Measurements from ENCODE around the gene FGFBP1.

The FGFBP1 gene

GRCh38 chr4:15968551-15969300 is 30.2 kb upstream of the FGFBP1 start:
- H3K27me3 ChIP-seq (ENCODE audit: insufficient read depth, low read length), result no peaks in the 10 kb centered on the region
- H3K9me2 ChIP-seq (ENCODE audit: low read depth, low read length), result no peaks in the 10 kb centered on the region
- H3K4me3 ChIP-seq (ENCODE audit: low read depth, low read length, poor library complexity, severe bottlenecking), result no peak overlapping the region
- no peaks in the 10 kb centered on the region for H3K4me1 ChIP-seq (ENCODE audit: insufficient read depth, low read length, severe bottlenecking)
- no peak for TF ChIP-seq CTCF (IDR thresholded peaks at IDR 0.05; ENCODE audit: low read length)
- H4K20me1 ChIP-seq (ENCODE audit: insufficient read depth, low read length), result no peaks in the 10 kb centered on the region
- H3K79me2 ChIP-seq (ENCODE audit: insufficient read depth, low read length), result no peaks in the 10 kb centered on the region
- no peaks in the 10 kb centered on the region for H3F3A ChIP-seq (ENCODE audit: insufficient read depth, low read length)
- H3K9me3 ChIP-seq (ENCODE audit: low read length), result no peaks in the 10 kb centered on the region
- H2AFZ ChIP-seq (ENCODE audit: low read length), result no peak overlapping the region
- no peak overlapping the region for H3K4me2 ChIP-seq (ENCODE audit: low read length)
- H3K27ac ChIP-seq (ENCODE audit: low read depth, low read length, poor library complexity, severe bottlenecking), result no peak overlapping the region
- H3K36me3 ChIP-seq (ENCODE audit: insufficient read depth, low read length), result no peaks in the 10 kb centered on the region
- no peak overlapping the region for H3K9ac ChIP-seq (ENCODE audit: low read length)

- Histone ChIP-seq H3K4me3 (ENCODE audit: low read depth, low read length, poor library complexity, severe bottlenecking) (no peak overlapping the region), H3K79me2 (ENCODE audit: insufficient read depth, low read length) (no peaks in the 10 kb centered on the region), H3K9ac (ENCODE audit: low read length) (no peak overlapping the region), H3K4me2 (ENCODE audit: low read length) (no peak overlapping the region), H3K4me1 (ENCODE audit: insufficient read depth, low read length, severe bottlenecking) (no peaks in the 10 kb centered on the region), H4K20me1 (ENCODE audit: insufficient read depth, low read length) (no peaks in the 10 kb centered on the region), H3K9me3 (ENCODE audit: low read length) (no peaks in the 10 kb centered on the region), H3K27ac (ENCODE audit: low read depth, low read length, poor library complexity, severe bottlenecking) (no peak overlapping the region), H2AFZ (ENCODE audit: low read length) (no peak overlapping the region), H3K9me2 (ENCODE audit: low read depth, low read length) (no peaks in the 10 kb centered on the region), H3F3A (ENCODE audit: insufficient read depth, low read length) (no peaks in the 10 kb centered on the region), H3K27me3 (ENCODE audit: insufficient read depth, low read length) (no peaks in the 10 kb centered on the region), H3K36me3 (ENCODE audit: insufficient read depth, low read length) (no peaks in the 10 kb centered on the region)
- no peak for TF ChIP-seq CTCF (IDR thresholded peaks at IDR 0.05; ENCODE audit: low read length)
- TF ChIP-seq EZH2 (IDR thresholded peaks at IDR 0.05; ENCODE audit: borderline replicate concordance, low read length), result no peak
These were observed 26.8 kb upstream of the FGFBP1 start for GRCh38 chr4:15965325-15965724.

- no peak for TF ChIP-seq CTCF (IDR thresholded peaks at IDR 0.05; ENCODE audit: low read length)
- no peak for TF ChIP-seq EZH2 (IDR thresholded peaks at IDR 0.05; ENCODE audit: borderline replicate concordance, low read length)
- Histone ChIP-seq H2AFZ (ENCODE audit: low read length) (no peak overlapping the region), H3K27ac (ENCODE audit: low read depth, low read length, poor library complexity, severe bottlenecking) (no peak overlapping the region), H3K36me3 (ENCODE audit: insufficient read depth, low read length) (no peaks in the 10 kb centered on the region), H3K9me2 (ENCODE audit: low read depth, low read length) (no peaks in the 10 kb centered on the region), H3K4me2 (ENCODE audit: low read length) (no peak overlapping the region), H3K27me3 (ENCODE audit: insufficient read depth, low read length) (no peaks in the 10 kb centered on the region), H4K20me1 (ENCODE audit: insufficient read depth, low read length) (no peaks in the 10 kb centered on the region), H3K4me1 (ENCODE audit: insufficient read depth, low read length, severe bottlenecking) (no peaks in the 10 kb centered on the region), H3K79me2 (ENCODE audit: insufficient read depth, low read length) (no peaks in the 10 kb centered on the region), H3K4me3 (ENCODE audit: low read depth, low read length, poor library complexity, severe bottlenecking) (no peak overlapping the region), H3F3A (ENCODE audit: insufficient read depth, low read length) (no peaks in the 10 kb centered on the region), H3K9ac (ENCODE audit: low read length) (no peak overlapping the region), H3K9me3 (ENCODE audit: low read length) (no peaks in the 10 kb centered on the region)
These were observed 25.6 kb upstream of the FGFBP1 start for GRCh38 chr4:15964159-15964558.

All from OCI-LY1 (cell line).